HL-60 (cell line): Measurements from ENCODE around the gene COTL1.

Experiments used
- DNase-seq, 2 experiments: peaks; one replicate each; pipeline ENCODE4 v3.0.0-alpha.2; 2010 to 2020; ENCODE audit warnings: low read depth in 1 of 2, low spot score in 1 of 2
- H3K27ac ChIP-seq: fragments of 250-450 bp; sonication (Bioruptor Pico); replicated peaks from 2 replicates; pipeline ENCODE4 v1.5.1; 2020; ENCODE audit warnings: mild to moderate bottlenecking, moderate library complexity
- H3K27me3 ChIP-seq: fragments of 250-450 bp; sonication (Bioruptor Pico); 2 replicates; pipeline ENCODE4 v1.5.1; 2021; ENCODE audit warnings: mild to moderate bottlenecking, moderate library complexity; ENCODE audit not compliant: insufficient read depth, poor library complexity, severe bottlenecking
- H3K4me3 ChIP-seq: replicated peaks from 2 replicates; pipeline ENCODE4 v1.5.1; 2011; ENCODE audit warnings: mild to moderate bottlenecking, control low read depth, low read length; ENCODE audit not compliant: insufficient read depth
- GABPA ChIP-seq: IDR thresholded peaks from 2 replicates; pipeline ENCODE4 v1.6.1; 2012; ENCODE audit warnings: low read depth
- POLR2AphosphoS5 ChIP-seq: IDR thresholded peaks from 2 replicates; pipeline ENCODE4 v1.6.1; 2012; ENCODE audit warnings: low read depth
- SPI1 ChIP-seq: IDR thresholded peaks from 2 replicates; pipeline ENCODE4 v1.6.1; 2012; ENCODE audit warnings: low read depth, mild to moderate bottlenecking, borderline replicate concordance
- TF ChIP-seq, protein P1 (sequence below): IDR thresholded peaks from one replicate; pipeline ENCODE4 v1.5.1; 2011; ENCODE audit warnings: low read length, control low read depth, inconsistent platforms; ENCODE audit not compliant: insufficient read depth
- TF ChIP-seq, protein P2 (sequence below): IDR thresholded peaks from 2 replicates; pipeline ENCODE4 v1.6.1; 2012; ENCODE audit warnings: low read depth; ENCODE audit not compliant: insufficient replicate concordance

Gene COTL1

DNA sequence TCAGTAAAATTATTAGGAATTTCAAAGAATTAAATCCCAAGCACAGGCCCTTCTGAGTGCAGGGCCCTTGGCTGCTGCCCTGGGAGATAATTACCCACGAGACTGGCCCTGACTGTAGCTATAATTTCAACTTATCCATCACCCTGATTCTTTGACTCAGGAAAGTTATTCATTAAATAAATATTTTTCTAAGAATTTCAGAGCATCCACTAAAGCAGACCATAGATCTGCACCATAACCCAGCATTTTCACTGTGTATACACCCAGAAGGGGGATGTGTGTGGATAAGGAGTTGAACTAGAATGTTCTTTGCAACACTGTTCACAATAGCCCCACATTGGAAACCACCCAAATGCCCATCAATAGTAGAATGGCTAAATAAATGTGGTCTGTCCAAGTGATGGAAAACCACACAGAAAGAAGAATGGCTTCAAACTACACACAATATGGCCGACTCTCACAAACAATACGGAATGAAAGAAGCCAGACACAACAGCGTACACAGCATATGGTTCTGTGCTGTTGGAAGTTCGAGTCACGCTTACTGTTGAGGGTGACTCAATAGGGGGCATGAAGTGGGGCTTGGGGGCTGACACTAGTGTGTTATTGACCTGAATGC, 79.5 kb downstream of the COTL1 start:
- no peaks in the 10 kb centered on the region for H3K27me3 ChIP-seq
- no peak overlapping the region for H3K4me3 ChIP-seq
- no peak for DNase-seq
- no peak overlapping the region for H3K27ac ChIP-seq
- TF ChIP-seq SPI1, result no peak
- no peak for TF ChIP-seq POLR2AphosphoS5
- TF ChIP-seq GABPA, result no peak
- TF ChIP-seq, protein P1, sequence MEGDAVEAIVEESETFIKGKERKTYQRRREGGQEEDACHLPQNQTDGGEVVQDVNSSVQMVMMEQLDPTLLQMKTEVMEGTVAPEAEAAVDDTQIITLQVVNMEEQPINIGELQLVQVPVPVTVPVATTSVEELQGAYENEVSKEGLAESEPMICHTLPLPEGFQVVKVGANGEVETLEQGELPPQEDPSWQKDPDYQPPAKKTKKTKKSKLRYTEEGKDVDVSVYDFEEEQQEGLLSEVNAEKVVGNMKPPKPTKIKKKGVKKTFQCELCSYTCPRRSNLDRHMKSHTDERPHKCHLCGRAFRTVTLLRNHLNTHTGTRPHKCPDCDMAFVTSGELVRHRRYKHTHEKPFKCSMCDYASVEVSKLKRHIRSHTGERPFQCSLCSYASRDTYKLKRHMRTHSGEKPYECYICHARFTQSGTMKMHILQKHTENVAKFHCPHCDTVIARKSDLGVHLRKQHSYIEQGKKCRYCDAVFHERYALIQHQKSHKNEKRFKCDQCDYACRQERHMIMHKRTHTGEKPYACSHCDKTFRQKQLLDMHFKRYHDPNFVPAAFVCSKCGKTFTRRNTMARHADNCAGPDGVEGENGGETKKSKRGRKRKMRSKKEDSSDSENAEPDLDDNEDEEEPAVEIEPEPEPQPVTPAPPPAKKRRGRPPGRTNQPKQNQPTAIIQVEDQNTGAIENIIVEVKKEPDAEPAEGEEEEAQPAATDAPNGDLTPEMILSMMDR, result no peak
- TF ChIP-seq, protein P2, sequence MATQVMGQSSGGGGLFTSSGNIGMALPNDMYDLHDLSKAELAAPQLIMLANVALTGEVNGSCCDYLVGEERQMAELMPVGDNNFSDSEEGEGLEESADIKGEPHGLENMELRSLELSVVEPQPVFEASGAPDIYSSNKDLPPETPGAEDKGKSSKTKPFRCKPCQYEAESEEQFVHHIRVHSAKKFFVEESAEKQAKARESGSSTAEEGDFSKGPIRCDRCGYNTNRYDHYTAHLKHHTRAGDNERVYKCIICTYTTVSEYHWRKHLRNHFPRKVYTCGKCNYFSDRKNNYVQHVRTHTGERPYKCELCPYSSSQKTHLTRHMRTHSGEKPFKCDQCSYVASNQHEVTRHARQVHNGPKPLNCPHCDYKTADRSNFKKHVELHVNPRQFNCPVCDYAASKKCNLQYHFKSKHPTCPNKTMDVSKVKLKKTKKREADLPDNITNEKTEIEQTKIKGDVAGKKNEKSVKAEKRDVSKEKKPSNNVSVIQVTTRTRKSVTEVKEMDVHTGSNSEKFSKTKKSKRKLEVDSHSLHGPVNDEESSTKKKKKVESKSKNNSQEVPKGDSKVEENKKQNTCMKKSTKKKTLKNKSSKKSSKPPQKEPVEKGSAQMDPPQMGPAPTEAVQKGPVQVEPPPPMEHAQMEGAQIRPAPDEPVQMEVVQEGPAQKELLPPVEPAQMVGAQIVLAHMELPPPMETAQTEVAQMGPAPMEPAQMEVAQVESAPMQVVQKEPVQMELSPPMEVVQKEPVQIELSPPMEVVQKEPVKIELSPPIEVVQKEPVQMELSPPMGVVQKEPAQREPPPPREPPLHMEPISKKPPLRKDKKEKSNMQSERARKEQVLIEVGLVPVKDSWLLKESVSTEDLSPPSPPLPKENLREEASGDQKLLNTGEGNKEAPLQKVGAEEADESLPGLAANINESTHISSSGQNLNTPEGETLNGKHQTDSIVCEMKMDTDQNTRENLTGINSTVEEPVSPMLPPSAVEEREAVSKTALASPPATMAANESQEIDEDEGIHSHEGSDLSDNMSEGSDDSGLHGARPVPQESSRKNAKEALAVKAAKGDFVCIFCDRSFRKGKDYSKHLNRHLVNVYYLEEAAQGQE, result no peak

DNA sequence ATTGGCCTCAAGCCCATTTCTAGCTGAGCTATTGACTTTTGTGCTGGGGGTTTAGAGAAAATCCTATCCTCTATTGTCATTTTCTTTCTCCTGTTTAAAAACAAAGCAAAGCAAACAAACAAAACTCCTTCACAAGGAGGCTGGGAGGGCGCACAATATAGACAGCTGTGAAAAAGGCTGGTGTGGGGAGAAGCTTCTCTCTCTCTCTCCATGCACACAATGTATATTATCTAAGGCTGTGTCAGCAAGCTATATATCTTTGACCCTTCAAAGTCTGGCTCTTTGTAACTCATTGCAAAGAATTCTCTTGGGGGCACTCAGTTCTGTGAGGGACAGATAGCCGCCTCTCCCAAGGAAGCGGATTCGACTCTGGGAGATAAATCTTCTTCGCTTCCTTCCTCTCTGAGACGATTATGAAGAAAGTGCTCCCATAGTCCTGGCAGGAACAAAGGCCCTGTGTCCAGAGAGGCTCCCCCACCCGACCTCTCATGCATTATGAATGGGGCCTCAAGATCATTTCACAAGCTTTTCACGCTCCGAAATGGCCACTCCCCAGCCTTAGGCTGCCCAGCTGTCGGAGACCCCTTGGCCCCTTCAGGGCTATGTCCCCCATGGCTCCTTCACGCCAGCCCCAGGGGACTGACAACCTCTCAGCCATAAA, 80.3 kb downstream of the COTL1 start:
- Histone ChIP-seq H3K4me3 (no peak overlapping the region), H3K27me3 (no peaks in the 10 kb centered on the region), H3K27ac (no peak overlapping the region)
- TF ChIP-seq POLR2AphosphoS5 (no peak), GABPA (no peak), SPI1 (no peak)
- TF ChIP-seq, protein P1, result no peak
- TF ChIP-seq, protein P2, result no peak
- no peak for DNase-seq

DNA sequence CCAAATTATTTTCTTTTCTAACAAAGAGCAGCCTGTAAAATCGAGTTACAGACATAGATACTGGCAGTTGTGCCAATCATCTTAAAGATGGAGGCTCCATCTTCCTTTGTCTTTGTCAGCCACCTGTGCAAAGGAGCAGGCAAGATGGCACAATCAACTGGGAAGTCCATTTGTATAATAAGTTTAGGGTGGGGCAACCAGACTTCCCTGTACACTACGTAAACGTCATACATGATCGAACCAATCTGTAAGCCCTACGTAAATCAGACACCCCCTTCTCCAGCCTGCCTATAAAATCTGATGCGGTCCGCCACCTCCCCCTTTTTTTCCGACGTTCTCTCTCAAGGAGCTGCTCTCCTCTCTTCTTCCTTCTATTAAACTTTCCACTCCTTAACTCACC, 82.0 kb downstream of the COTL1 start:
- Histone ChIP-seq H3K27me3 (no peaks in the 10 kb centered on the region), H3K4me3 (no peak overlapping the region), H3K27ac (no peak overlapping the region)
- TF ChIP-seq SPI1 (no peak), POLR2AphosphoS5 (no peak), GABPA (no peak)
- TF ChIP-seq, protein P2, result no peak
- TF ChIP-seq, protein P1, result no peak
- DNase-seq, result no peak
